Glutamatergic neuron (in vitro differentiated cells): ENCODE measurements around the gene SPPL2C. TPM values are rescaled to one million over a fixed set of nuclear protein-coding genes. Genes with fewer than 3 reads are reported as not detected.

Experiments used
- DNase-seq: peaks from one replicate; pipeline ENCODE4 v3.0.0; 2022
- H3K27ac Mint-ChIP-seq: one replicate; pipeline ENCODE4 v1.8.0; 2020; ENCODE audit warnings: mild to moderate bottlenecking, mixed read lengths, inconsistent platforms; ENCODE audit not compliant: unreplicated experiment
- H3K27me3 Mint-ChIP-seq: one replicate; pipeline ENCODE4 v1.8.0; 2020; ENCODE audit warnings: mild to moderate bottlenecking, moderate library complexity, mixed read lengths, inconsistent platforms; ENCODE audit not compliant: unreplicated experiment
- H3K36me3 Mint-ChIP-seq: one replicate; pipeline ENCODE4 v1.8.0; 2020; ENCODE audit warnings: mild to moderate bottlenecking, mixed read lengths, inconsistent platforms; ENCODE audit not compliant: unreplicated experiment
- H3K4me1 Mint-ChIP-seq: one replicate; pipeline ENCODE4 v1.8.0; 2020; ENCODE audit warnings: mild to moderate bottlenecking, low read depth, mixed read lengths, inconsistent platforms; ENCODE audit not compliant: unreplicated experiment
- H3K4me3 Mint-ChIP-seq: one replicate; pipeline ENCODE4 v1.8.0; 2020; ENCODE audit warnings: mild to moderate bottlenecking, mixed read lengths, inconsistent platforms; ENCODE audit not compliant: unreplicated experiment
- H3K9me3 Mint-ChIP-seq: one replicate; pipeline ENCODE4 v1.8.0; 2020; ENCODE audit warnings: mild to moderate bottlenecking, moderate library complexity, mixed read lengths, inconsistent platforms; ENCODE audit not compliant: unreplicated experiment
- CTCF ChIP-seq: fragments of 200-600 bp; sonication (generic); IDR thresholded peaks from one replicate; pipeline ENCODE4 v1.5.0; 2021; ENCODE audit not compliant: partially characterized antibody, unreplicated experiment
- total RNA-seq: library from RNA; stranded (reverse); fragmentation: NEBNext Ultra II Directional; extraction: Animal tissue kit (Norgen Biotek cat#: 25700); gene quantifications from one replicate; pipeline ENCODE4 v1.2.1, GENCODE V29; 2021; ENCODE audit not compliant: unreplicated experiment

The SPPL2C gene
- total RNA-seq, 1 donor from 2014 or later: not detected

DNA sequence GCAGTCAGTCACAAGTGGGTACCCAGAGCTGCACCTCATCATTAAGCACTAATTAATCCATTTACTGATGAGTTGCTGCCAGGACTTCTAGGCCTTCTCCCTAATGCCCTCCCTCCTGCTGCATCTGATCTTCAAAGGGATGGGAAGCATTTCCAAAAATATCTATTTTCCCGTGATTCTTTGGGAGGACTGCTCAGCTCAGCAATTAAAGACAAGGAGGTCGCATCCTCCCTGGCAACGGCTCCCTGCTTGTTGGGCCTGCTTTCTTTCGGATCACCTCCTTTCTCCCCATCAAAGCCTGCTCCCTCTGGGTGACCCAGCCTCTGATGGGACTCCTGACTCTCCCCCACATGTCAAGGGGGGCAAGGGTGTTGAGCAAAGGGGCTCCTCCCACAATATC is 26.0 kb upstream of the SPPL2C start:
- no peak for DNase-seq
- H3K9me3 Mint-ChIP-seq: peaks cover 6% of the 10 kb centered on the region
- H3K4me3 Mint-ChIP-seq: no peak overlapping the region
- no peak overlapping the region for H3K27ac Mint-ChIP-seq
- TF ChIP-seq CTCF: no peak
- peaks cover 7% of the 10 kb centered on the region for H3K27me3 Mint-ChIP-seq
- H3K36me3 Mint-ChIP-seq: peaks cover 4% of the 10 kb centered on the region
- H3K4me1 Mint-ChIP-seq: peaks cover 2% of the 10 kb centered on the region

DNA sequence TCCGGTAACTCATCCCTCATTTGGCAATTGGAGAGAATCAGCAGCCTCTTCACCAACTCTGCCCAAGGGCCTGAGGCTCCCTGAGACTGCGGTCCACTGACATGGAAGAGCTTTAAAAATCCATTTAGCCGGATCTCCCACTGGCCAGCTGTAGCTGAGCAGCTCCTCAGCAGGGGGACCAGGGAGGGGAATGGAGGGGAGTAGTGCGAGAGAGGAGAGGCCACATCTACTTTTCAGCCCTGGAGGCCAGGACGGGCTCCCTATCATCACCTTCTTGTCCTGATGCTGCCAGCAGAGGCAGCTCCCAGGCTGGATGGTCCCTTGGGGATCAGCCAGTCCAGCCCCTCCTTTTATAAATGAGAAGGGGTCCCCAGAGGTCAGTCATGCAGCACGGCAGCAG is 25.0 kb upstream of the SPPL2C start:
- peaks cover 4% of the 10 kb centered on the region for H3K9me3 Mint-ChIP-seq
- H3K36me3 Mint-ChIP-seq: peaks cover 4% of the 10 kb centered on the region

DNA sequence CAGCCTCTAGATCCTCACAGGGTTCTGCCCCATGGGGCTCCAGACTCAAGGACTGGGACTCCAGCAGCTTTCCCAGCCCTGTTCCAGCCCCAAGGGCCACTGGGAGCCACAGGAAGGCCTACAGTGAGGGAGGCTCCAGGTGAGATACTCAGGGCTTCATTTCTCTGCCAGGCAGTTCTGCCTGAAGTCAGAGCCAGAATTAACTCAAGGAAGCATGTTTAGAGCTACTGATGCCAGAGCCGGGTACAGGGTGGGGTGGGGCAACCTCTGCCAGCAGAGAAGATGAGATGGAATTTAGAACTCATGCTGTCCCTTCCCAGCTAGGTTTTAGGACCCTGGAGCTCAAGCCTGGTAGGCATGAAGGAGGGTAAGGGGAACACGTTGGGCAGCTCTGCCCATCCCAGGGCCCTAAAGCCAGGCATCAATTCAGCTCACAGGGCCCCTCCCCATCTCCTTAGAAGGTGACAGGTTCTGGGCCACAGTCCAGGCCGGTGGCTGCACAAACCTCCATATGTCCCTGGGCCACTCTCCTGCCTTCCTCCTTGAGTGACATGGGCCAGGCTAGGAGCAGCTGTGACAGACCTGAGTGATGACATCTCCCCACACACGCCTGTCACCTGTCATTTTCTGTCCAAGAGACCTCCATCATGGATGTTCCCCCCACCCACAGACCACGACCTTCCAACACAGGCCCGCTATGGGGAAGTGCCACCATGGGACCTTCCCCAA is 24.5 kb upstream of the SPPL2C start:
- Mint-ChIP-seq H3K4me3 (no peak overlapping the region), H3K4me1 (peaks cover 2% of the 10 kb centered on the region), H3K36me3 (peaks cover 4% of the 10 kb centered on the region), H3K27me3 (peaks cover 7% of the 10 kb centered on the region), H3K9me3 (peaks cover 4% of the 10 kb centered on the region), H3K27ac (no peak overlapping the region)
- no peak for DNase-seq
- TF ChIP-seq CTCF: no peak

More for the DNA sequence above, 25.0 kb upstream of the SPPL2C start:
- no peak for DNase-seq
- H3K27ac Mint-ChIP-seq: no peak overlapping the region
- no peak overlapping the region for H3K4me3 Mint-ChIP-seq
- H3K27me3 Mint-ChIP-seq: peaks cover 7% of the 10 kb centered on the region
- peaks cover 2% of the 10 kb centered on the region for H3K4me1 Mint-ChIP-seq
- no peak for TF ChIP-seq CTCF

DNA sequence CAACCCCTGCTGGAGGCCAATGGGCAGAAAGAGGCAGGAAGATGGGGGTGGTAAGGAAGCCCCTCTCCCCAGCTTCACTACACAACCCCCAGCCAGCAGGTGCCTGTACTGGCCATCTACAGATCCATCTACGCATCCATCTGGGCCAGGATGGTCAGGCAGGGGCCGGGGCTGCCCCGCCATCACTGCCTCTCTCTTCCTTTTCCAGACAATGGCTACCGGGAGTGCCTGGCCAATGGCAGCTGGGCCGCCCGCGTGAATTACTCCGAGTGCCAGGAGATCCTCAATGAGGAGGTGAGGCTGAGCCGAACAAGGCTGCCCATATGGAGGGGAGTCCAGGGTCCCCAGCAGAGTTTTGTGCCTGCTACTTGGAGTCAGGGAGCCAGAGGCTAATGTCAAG is 23.5 kb upstream of the SPPL2C start:
- no peak for TF ChIP-seq CTCF
- H3K9me3 Mint-ChIP-seq: peaks cover 4% of the 10 kb centered on the region
- H3K4me1 Mint-ChIP-seq: peaks cover 2% of the 10 kb centered on the region
- peaks cover 6% of the 10 kb centered on the region for H3K27me3 Mint-ChIP-seq
- no peak overlapping the region for H3K4me3 Mint-ChIP-seq
- DNase-seq: no peak
- H3K27ac Mint-ChIP-seq: no peak overlapping the region
- H3K36me3 Mint-ChIP-seq: peaks cover 4% of the 10 kb centered on the region

DNA sequence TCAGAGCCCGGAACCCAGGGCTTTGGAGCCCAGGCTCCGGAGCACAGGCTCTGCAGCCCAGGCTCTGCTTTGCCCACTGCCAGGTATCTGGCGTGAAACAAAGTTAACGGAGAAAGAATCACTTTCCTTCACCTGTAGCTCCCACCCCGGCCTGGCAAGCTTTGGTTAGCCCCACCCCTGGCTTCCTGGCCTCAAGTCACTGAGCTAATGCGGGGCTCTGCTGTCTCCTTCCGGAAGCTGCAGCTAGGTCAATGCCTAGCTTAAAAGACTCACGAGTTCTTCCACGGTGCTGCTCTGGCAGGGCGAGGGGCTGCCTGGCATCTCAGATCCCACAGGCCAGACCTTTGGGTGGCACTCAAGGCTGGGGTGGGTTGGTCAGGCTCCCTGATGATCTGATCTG is 21.1 kb upstream of the SPPL2C start:
- Mint-ChIP-seq H3K4me3 (no peak overlapping the region), H3K4me1 (peaks cover 2% of the 10 kb centered on the region), H3K9me3 (peaks cover 6% of the 10 kb centered on the region), H3K36me3 (peaks cover 4% of the 10 kb centered on the region), H3K27me3 (peaks cover 7% of the 10 kb centered on the region), H3K27ac (no peak overlapping the region)
- TF ChIP-seq CTCF: no peak
- no peak for DNase-seq
